ENCODE measurements around the gene PDP2. TPM values are rescaled to one million over a fixed set of nuclear protein-coding genes. Genes with fewer than 3 reads are reported as not detected.

Gene PDP2
- 3.4 and 13.8 TPM in 2 replicates for total RNA-seq

GRCh38 chr16:66880288-66881013 lies at the start of gene PDP2:
Gene PDP2 (plus strand): TSS chr16:66880515. CDS start chr16:66884285, 3,770 bp downstream.

GRCh38 chr16:66844342-66845079 lies 35.8 kb upstream of the PDP2 start, which contains the start of gene CA7:
Gene CA7 (plus strand): TSS chr16:66844414. CDS start chr16:66844488, 74 bp downstream.

GRCh38 chr16:66918803-66919568 lies 38.7 kb downstream of the PDP2 start, which contains the start of gene CDH16:
Gene CDH16 (minus strand): TSS chr16:66918885. CDS start chr16:66918065, 820 bp downstream.

GRCh38 chr16:66925322-66925840 lies 45.1 kb downstream of the PDP2 start, which contains the start of gene RRAD:
Gene RRAD (minus strand): TSS chr16:66925535. CDS start chr16:66925179, 356 bp downstream.

GRCh38 chr16:66934138-66934838 lies 54.0 kb downstream of the PDP2 start, which contains the start of gene CIAO2B:
Gene CIAO2B (minus strand): TSS chr16:66934402. CDS start chr16:66934364, 38 bp downstream.

GRCh38 chr16:66935314-66936011 lies 55.1 kb downstream of the PDP2 start, which contains the start of gene CES2:
Gene CES2 (plus strand): TSS chr16:66935516. CDS start chr16:66935636, 120 bp downstream.

Other genes with a start within 250 kb of the PDP2 start
- gene CMTM4, start 183.8 kb upstream of the PDP2 start, total RNA-seq: 10.2 and 10.5 TPM in 2 replicates
- gene DYNC1LI2, start 128.9 kb upstream of the PDP2 start, total RNA-seq: 75.5 and 84.9 TPM in 2 replicates
- gene TERB1, start 78.9 kb upstream of the PDP2 start, total RNA-seq: not detected in 2 replicates
- 46.6 and 46.7 TPM in 2 replicates for gene NAE1, start 49.5 kb upstream of the PDP2 start, total RNA-seq
- not detected in 2 replicates for gene CA7, start 36.1 kb upstream of the PDP2 start, total RNA-seq
- gene CDH16, start 38.4 kb downstream of the PDP2 start, total RNA-seq: not detected in 2 replicates
- gene RRAD, start 45.0 kb downstream of the PDP2 start, total RNA-seq: 0.49 TPM in 1 of 2 replicates, not detected in the other
- 94.9 and 95.1 TPM in 2 replicates for gene CIAO2B, start 53.9 kb downstream of the PDP2 start, total RNA-seq
- 25.3 and 30.5 TPM in 2 replicates for gene CES2, start 55.0 kb downstream of the PDP2 start, total RNA-seq
- gene CES3, start 80.8 kb downstream of the PDP2 start, total RNA-seq: under 0.01 TPM in 1 of 2 replicates, not detected in the other
- gene CES4A, start 108.1 kb downstream of the PDP2 start, total RNA-seq: 1.4 and 4.4 TPM in 2 replicates
- gene CBFB, start 148.6 kb downstream of the PDP2 start, total RNA-seq: 35.7 and 36.1 TPM in 2 replicates
- gene PHAF1, start 229.4 kb downstream of the PDP2 start, total RNA-seq: 11.6 and 13.3 TPM in 2 replicates